ENCODE results near the gene SIRT5.
A peak's percentile ranks its signal among the peaks of the same experiment; 100 is the strongest.

Gene SIRT5

GRCh38 chr6:13635948-13636658, 61.7 kb downstream of the SIRT5 start:
- DNase-seq (ENCODE audit: low spot score) = peak; percentile 14

GRCh38 chr6:13638014-13638413, 63.6 kb downstream of the SIRT5 start:
- no peak for DNase-seq (ENCODE audit: low spot score)

- DNase-seq (ENCODE audit: low spot score) = no peak
Measured at GRCh38 chr6:13638626-13639025, 64.2 kb downstream of the SIRT5 start.

GRCh38 chr6:13641315-13641714, 66.9 kb downstream of the SIRT5 start:
- no peak for DNase-seq (ENCODE audit: low spot score)

- no peak for DNase-seq (ENCODE audit: low spot score)
Measured at GRCh38 chr6:13643125-13643524, 68.7 kb downstream of the SIRT5 start.

DNA sequence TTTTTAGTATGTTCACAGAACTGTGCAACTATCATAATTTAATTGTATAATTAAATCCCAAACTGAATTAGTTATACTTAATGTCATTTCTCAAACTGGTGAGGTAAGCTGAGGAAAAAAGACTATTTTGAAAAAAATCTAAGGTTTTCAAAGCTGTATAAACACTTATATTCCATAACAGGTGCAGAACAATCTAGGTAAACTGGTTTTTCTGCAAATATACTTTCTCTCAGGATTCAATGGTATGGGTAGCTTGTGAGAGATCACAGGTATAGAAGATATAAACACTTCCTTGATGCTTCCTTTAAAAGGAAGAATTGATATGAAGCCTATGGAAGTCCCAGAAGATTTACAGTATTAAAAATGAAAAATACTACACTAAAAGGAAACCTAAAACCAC, 74.4 kb downstream of the SIRT5 start:
- DNase-seq (ENCODE audit: low spot score) = no peak

GRCh38 chr6:13649393-13649792, 75.0 kb downstream of the SIRT5 start:
- no peak for DNase-seq (ENCODE audit: low spot score)

GRCh38 chr6:13653296-13653695, 78.9 kb downstream of the SIRT5 start:
- DNase-seq (ENCODE audit: low spot score) = no peak

DNA sequence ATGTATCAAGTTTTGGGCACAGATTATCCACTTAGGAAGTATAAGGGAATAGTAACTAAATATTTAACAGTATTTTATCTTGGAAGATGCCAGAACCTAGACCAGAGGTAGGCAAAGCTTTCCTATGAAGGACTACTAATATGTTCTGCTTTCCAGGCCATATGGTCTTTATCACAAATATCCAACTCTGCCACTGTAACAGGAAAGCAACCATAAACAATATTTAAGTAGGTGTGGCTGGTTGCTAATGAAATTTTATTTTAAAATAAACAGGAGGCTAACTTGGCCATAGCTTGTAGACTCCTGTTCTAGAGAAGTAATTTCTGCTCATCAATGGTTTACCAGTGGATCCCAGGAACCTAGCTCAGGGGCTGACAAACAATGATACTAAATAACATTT, 80.1 kb downstream of the SIRT5 start:
- no peak for DNase-seq (ENCODE audit: low spot score)

- no peak for DNase-seq (ENCODE audit: low spot score)
Measured at GRCh38 chr6:13655700-13656099, 81.3 kb downstream of the SIRT5 start.

- no peak for DNase-seq (ENCODE audit: low spot score)
Measured at GRCh38 chr6:13660273-13660672, 85.9 kb downstream of the SIRT5 start.

DNA sequence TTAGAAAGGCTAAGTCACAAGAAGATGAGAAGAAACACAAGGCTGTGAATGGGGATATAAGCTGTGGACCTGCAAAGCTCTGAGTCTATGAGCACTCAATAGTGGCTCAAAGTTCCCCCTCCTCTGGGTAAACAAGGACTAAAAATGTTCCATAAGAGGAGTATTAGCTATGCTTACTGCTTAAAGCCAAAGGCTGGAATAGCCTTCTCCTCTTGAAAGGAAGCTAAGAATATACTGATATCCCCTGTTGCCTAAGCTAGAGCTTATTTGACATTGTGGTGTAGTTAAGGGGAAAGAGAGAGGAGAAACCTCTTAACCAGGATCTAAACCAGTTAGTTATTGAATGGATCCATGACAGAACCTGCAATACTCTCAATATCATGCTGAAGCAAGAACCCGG, 86.5 kb downstream of the SIRT5 start:
- DNase-seq (ENCODE audit: low spot score) = no peak

DNA sequence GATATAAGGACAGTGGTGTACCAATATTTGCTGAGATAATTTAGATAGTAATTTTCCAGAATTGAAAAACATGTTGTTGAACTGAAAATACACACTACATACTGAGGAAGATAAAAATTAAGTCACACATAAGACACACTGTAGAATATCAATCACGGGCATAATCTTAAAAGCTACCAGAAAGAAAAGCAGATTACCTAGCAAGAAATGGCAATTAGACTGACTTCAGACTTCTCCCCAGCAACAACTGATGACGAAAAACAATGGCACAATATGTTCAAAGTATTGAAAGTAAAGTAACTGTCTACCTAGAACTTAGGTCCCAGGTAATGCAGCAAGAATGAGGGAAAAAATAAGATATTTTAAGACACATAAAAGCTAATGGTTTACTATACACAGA, 87.2 kb downstream of the SIRT5 start:
- no peak for DNase-seq (ENCODE audit: low spot score)

GRCh38 chr6:13662651-13663334, 88.4 kb downstream of the SIRT5 start:
- no peak for DNase-seq (ENCODE audit: low spot score)

DNA sequence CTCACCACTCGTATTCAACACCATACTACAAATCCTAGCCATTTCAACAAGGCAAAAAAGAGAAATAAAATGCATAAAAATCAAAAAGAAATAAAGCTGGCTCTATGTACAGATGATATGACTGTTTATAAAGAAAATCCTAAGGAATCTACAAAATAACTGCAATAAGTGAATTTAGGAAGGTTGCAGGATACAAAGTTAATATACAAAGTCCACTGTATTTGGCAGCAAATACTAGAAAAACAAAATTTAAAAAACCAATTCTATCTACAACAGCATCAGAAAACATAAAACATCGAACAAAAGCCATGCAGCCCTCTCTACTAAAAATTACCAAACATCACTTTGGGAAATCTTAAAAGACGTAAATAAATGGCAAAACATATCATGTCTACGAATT, 89.6 kb downstream of the SIRT5 start:
- no peak for DNase-seq (ENCODE audit: low spot score)
